Gastrocnemius medialis (tissue), 4 donors: ENCODE measurements around the gene NR6A1. TPM values are rescaled to one million over a fixed set of nuclear protein-coding genes. Genes with fewer than 3 reads are reported as not detected.

Experiments used
- ATAC-seq, 2 donors: fragments of 150-250 bp; one replicate each; pipeline ENCODE4 v1.9.1; 2016
- DNase-seq, 2 donors: peaks; one replicate each; pipeline ENCODE4 v3.0.0-alpha.2; 2019
- H3K27ac ChIP-seq, 4 donors: fragments of 200-600 bp; sonication (generic); 1 replicate in 1 of 4; 2 replicates in 3 of 4; pipeline ENCODE4 v1.5.1; 2016 to 2018; ENCODE audit warnings: mild to moderate bottlenecking in 2 of 4, moderate library complexity in 1 of 4
- H3K27me3 ChIP-seq, 3 donors: fragments of 200-600 bp; sonication (generic) in 2 of 3; 1 replicate in 1 of 3; 2 replicates in 2 of 3; pipeline versions ENCODE4 v1.5.1 to v1.6.0; 2016 to 2019; ENCODE audit warnings: mild to moderate bottlenecking in 1 of 3, moderate library complexity in 1 of 3
- H3K36me3 ChIP-seq, 2 donors: fragments of 200-600 bp; sonication (generic) in 1 of 2; one replicate each; pipeline ENCODE4 v1.5.1; 2017 to 2018
- H3K4me1 ChIP-seq, 2 donors: fragments of 200-600 bp; sonication (generic) in 1 of 2; one replicate each; pipeline ENCODE4 v1.5.1; 2016 to 2017; ENCODE audit warnings: mild to moderate bottlenecking in 2 of 2
- H3K4me3 ChIP-seq, 4 donors: fragments of 200-600 bp; sonication (generic) in 3 of 4; 1 replicate in 1 of 4; 2 replicates in 3 of 4; pipeline ENCODE4 v1.5.1; 2016 to 2019; ENCODE audit warnings: mild to moderate bottlenecking in 2 of 4
- H3K9me3 ChIP-seq, 3 donors: fragments of 200-600 bp; sonication (generic) in 2 of 3; 1 replicate in 1 of 3; 2 replicates in 2 of 3; pipeline ENCODE4 v1.5.1; 2016 to 2019
- POLR2A ChIP-seq, 2 donors: fragments of 450-650 bp; IDR thresholded peaks; one replicate each; pipeline ENCODE4 v1.6.1; 2017; ENCODE audit warnings: antibody characterized with exemption in 2 of 2, mild to moderate bottlenecking in 2 of 2, moderate library complexity in 2 of 2
- in situ Hi-C, 4 donors: fragments of 200-750 bp; cut with MboI; loops; one replicate each; pipeline versions ENCODE4 v1.15.0 to v1.8.0; 2017; ENCODE audit warnings: low sequenced_read_pairs in 4 of 4
- intact Hi-C: fragments of 100-400 bp; cut with DNase I; formaldehyde crosslinking; loops from one replicate; pipeline ENCODE4 v1.15.1; 2023; ENCODE audit warnings: low total_unique reads
- total RNA-seq, 4 donors: library from RNA; depleted of rRNA; stranded (reverse); fragments of >200 nt; gene quantifications; one replicate each; pipeline versions ENCODE4 v1.1.0 to v1.2.3, GENCODE V29; 2016
- TF ChIP-seq, protein P1 (sequence below), 5 experiments: fragments of 450-650 bp in 3 of 5; fragments of 200-600 bp in 2 of 5; sonication (generic) in 2 of 5; IDR thresholded peaks in 4 of 5; conservative IDR thresholded peaks in 1 of 5; 1 replicate in 4 of 5; 2 replicates in 1 of 5; pipeline ENCODE4 v1.5.1; 2016 to 2019; ENCODE audit warnings: antibody characterized with exemption in 5 of 5, mild to moderate bottlenecking in 3 of 5, moderate library complexity in 3 of 5

The NR6A1 gene
- total RNA-seq, 4 donors from 2014 or later = 0.58 to 5.6 (median 2.1) TPM

DNA sequence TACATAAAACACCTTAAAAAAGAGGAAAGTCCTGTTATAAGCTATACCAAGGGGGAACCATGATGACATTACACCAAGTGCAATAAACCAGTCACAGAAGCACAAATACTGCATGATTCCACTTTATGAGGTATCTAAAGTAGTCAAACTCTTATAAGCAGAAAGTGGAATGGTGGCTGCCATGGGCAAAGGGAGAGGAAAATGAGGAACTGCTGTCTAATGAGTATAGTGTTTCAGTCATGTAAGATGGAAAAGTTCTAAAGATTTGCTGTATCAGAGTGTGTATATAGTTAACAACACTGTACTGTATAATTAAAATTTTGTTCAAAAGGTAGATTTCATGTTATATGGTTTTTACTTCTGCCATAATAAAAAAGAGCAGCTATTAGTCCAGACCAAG, 229.3 kb downstream of the NR6A1 start:
- no peaks in the 10 kb centered on the region for H3K27me3 ChIP-seq
- ATAC-seq (no peak), DNase-seq (no peak)
- TF ChIP-seq POLR2A (IDR thresholded peaks at IDR 0.05) = no peak
- TF ChIP-seq, protein P1, sequence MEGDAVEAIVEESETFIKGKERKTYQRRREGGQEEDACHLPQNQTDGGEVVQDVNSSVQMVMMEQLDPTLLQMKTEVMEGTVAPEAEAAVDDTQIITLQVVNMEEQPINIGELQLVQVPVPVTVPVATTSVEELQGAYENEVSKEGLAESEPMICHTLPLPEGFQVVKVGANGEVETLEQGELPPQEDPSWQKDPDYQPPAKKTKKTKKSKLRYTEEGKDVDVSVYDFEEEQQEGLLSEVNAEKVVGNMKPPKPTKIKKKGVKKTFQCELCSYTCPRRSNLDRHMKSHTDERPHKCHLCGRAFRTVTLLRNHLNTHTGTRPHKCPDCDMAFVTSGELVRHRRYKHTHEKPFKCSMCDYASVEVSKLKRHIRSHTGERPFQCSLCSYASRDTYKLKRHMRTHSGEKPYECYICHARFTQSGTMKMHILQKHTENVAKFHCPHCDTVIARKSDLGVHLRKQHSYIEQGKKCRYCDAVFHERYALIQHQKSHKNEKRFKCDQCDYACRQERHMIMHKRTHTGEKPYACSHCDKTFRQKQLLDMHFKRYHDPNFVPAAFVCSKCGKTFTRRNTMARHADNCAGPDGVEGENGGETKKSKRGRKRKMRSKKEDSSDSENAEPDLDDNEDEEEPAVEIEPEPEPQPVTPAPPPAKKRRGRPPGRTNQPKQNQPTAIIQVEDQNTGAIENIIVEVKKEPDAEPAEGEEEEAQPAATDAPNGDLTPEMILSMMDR (IDR thresholded peaks at IDR 0.05 in 4 of 5, conservative IDR thresholded peaks at IDR 0.05 in 1 of 5) = no peak
- no peak overlapping the region for H3K27ac ChIP-seq
- H3K4me1 ChIP-seq = no peaks in the 10 kb centered on the region
- H3K36me3 ChIP-seq = no peaks in the 10 kb centered on the region
- no peak overlapping the region for H3K4me3 ChIP-seq
- in situ Hi-C loops (no loop called here), intact Hi-C loops (no loop called here)
- H3K9me3 ChIP-seq = no peaks in the 10 kb centered on the region

DNA sequence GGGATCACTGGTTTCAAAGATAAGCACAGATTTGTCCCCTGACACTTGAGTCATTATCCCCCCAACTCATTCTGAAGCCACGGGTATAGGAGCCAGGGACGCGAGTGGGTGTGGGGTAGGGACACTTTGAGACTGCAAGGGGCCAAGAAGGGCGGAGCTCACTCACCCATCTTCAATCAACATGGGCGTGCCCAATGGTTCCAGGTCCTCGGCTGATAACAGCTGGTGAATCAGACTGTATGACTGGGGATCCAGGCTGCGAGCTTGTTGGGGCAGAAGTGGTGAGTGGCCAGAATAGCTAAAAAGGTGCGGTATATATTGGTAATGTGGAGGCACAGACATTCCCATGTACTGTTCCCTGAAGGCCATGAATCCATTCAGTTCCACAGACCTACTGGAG, 233.2 kb downstream of the NR6A1 start:
- H3K9me3 ChIP-seq = no peaks in the 10 kb centered on the region
- in situ Hi-C loops = loop anchor here in 3 of 4 donors (10.0 kb wide), 2 partner anchors 403 to 413 kb away; no protein-coding TSS in a partner anchor
- no peaks in the 10 kb centered on the region for H3K4me1 ChIP-seq
- no peaks in the 10 kb centered on the region for H3K36me3 ChIP-seq
- H3K4me3 ChIP-seq = no peak overlapping the region
- no peak overlapping the region for H3K27ac ChIP-seq
- no peaks in the 10 kb centered on the region for H3K27me3 ChIP-seq
- no peak for ATAC-seq
- intact Hi-C loops = loop anchor here (2.0 kb wide), 1 partner anchor 411 kb away; no protein-coding TSS in a partner anchor
- DNase-seq = no peak
- TF ChIP-seq POLR2A (IDR thresholded peaks at IDR 0.05) = no peak
- TF ChIP-seq, protein P1 (IDR thresholded peaks at IDR 0.05 in 4 of 5, conservative IDR thresholded peaks at IDR 0.05 in 1 of 5) = no peak

DNA sequence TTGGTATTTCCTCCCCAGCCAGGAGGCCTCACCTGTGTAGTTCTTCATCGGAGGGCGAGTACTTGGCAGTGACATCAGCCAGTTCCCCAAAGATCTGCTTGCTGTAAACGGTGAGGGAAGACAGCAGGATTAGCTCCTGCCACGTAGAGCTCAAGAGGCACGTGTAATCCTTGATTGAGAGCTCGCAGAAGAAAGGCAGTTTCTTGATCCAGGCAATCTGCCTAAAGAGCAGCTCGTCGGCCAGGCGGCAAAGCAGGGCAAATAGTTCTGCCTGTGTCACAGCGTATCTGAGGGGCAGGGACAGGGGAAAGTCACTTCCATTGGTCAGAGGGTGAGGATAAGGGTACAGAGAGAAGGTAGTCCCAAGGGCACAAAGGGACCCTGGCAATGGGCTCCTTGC, 235.3 kb downstream of the NR6A1 start:
- in situ Hi-C loops = loop anchor here in 3 of 4 donors (10.0 kb wide), 2 partner anchors 401 to 411 kb away; no protein-coding TSS in a partner anchor
- H3K4me3 ChIP-seq = no peak overlapping the region

DNA sequence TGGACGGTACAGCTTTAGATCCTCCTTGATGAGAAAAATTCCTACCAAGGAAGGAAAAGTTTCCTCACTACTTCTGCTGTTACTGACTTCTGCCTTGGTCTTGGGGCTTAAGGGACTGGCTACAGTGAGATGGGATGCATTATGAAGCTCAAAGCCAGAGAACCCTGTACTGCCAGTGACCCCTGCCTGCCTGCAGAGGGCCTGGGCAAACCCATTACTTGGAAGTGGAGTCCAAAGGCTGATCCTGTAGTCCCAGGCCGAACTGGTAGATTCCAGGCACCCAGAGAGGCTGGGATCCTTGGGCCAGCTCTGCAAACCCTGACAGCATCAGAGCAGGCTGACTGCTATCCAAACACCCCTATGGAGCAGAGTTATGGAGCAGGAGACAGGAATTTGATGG, 238.2 kb downstream of the NR6A1 start:
- in situ Hi-C loops = loop anchor here in 3 of 4 donors (10.0 kb wide), 2 partner anchors 398 to 408 kb away; no protein-coding TSS in a partner anchor
- intact Hi-C loops = no loop called here
- Histone ChIP-seq H3K4me1 (no peaks in the 10 kb centered on the region), H3K36me3 (no peaks in the 10 kb centered on the region), H3K27me3 (no peaks in the 10 kb centered on the region), H3K4me3 (no peak overlapping the region), H3K9me3 (no peaks in the 10 kb centered on the region), H3K27ac (no peak overlapping the region)
- ATAC-seq (no peak), DNase-seq (no peak)
- TF ChIP-seq, protein P1 (IDR thresholded peaks at IDR 0.05 in 4 of 5, conservative IDR thresholded peaks at IDR 0.05 in 1 of 5) = no peak
- no peak for TF ChIP-seq POLR2A (IDR thresholded peaks at IDR 0.05)

More for the DNA sequence above, 235.3 kb downstream of the NR6A1 start:
- DNase-seq (no peak), ATAC-seq (no peak)
- intact Hi-C loops = loop anchor here (2.0 kb wide), 1 partner anchor 409 kb away; no protein-coding TSS in a partner anchor
- no peaks in the 10 kb centered on the region for H3K27me3 ChIP-seq
- no peaks in the 10 kb centered on the region for H3K36me3 ChIP-seq
- H3K9me3 ChIP-seq = no peaks in the 10 kb centered on the region
- H3K27ac ChIP-seq = no peak overlapping the region
- H3K4me1 ChIP-seq = no peaks in the 10 kb centered on the region
- no peak for TF ChIP-seq POLR2A (IDR thresholded peaks at IDR 0.05)
- TF ChIP-seq, protein P1 (IDR thresholded peaks at IDR 0.05 in 4 of 5, conservative IDR thresholded peaks at IDR 0.05 in 1 of 5) = no peak

DNA sequence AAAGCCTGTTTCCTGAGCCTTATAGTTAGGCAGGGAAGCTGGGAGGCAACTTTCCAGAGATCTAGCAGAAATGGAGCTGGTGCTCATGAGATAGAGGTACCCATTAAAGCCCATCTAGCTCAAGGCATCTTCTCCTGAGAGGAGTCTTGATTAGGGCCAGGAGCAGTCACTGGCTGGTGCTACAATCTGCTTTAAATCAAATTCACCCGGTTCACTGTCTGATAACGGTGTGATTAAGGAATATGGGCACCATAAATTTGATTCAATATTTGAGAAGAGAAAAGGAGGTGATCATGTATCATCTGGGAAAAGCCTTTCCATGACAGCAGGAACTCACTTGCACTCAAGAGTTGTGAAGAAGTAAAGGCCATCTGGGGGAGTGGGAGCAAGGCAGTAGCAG, 240.0 kb downstream of the NR6A1 start:
- intact Hi-C loops = no loop called here
- Histone ChIP-seq H3K36me3 (no peaks in the 10 kb centered on the region), H3K27ac (no peak overlapping the region), H3K27me3 (no peaks in the 10 kb centered on the region), H3K4me3 (no peak overlapping the region), H3K4me1 (no peaks in the 10 kb centered on the region), H3K9me3 (no peaks in the 10 kb centered on the region)
- DNase-seq = no peak
- in situ Hi-C loops = loop anchor here in 3 of 4 donors (10.0 kb wide), 2 partner anchors 396 to 406 kb away; no protein-coding TSS in a partner anchor
- ATAC-seq = no peak
- no peak for TF ChIP-seq POLR2A (IDR thresholded peaks at IDR 0.05)
- TF ChIP-seq, protein P1 (IDR thresholded peaks at IDR 0.05 in 4 of 5, conservative IDR thresholded peaks at IDR 0.05 in 1 of 5) = no peak
